ENCODE measurements around the gene NTSR1.
A peak's percentile ranks its signal among the peaks of the same experiment; 100 is the strongest.

NTSR1 gene

GRCh38 chr20:62773845-62774714, 65.4 kb downstream of the NTSR1 start:
- DNase-seq = peak; percentile 73

- DNase-seq = no peak
Observed at GRCh38 chr20:62774762-62775161, 66.1 kb downstream of the NTSR1 start.

GRCh38 chr20:62775206-62775605, 66.6 kb downstream of the NTSR1 start:
- no peak for DNase-seq

GRCh38 chr20:62776035-62776691, 67.5 kb downstream of the NTSR1 start:
- DNase-seq = no peak

GRCh38 chr20:62776692-62777527, 68.3 kb downstream of the NTSR1 start:
- peak; percentile 42 for DNase-seq

- DNase-seq = no peak
Observed at GRCh38 chr20:62777528-62777830, 68.8 kb downstream of the NTSR1 start.

- DNase-seq = no peak
Observed at GRCh38 chr20:62778058-62778457, 69.4 kb downstream of the NTSR1 start.

- DNase-seq = no peak
Observed at GRCh38 chr20:62778601-62779416, 70.2 kb downstream of the NTSR1 start.

- no peak for DNase-seq
Observed at GRCh38 chr20:62779417-62779685, 70.7 kb downstream of the NTSR1 start.

GRCh38 chr20:62780204-62780603, 71.6 kb downstream of the NTSR1 start:
- DNase-seq = peak; percentile 32

GRCh38 chr20:62780696-62781095, 72.1 kb downstream of the NTSR1 start:
- DNase-seq = no peak

GRCh38 chr20:62782149-62782892, 73.7 kb downstream of the NTSR1 start:
- DNase-seq = no peak

- DNase-seq = no peak
Observed at GRCh38 chr20:62782893-62783278, 74.2 kb downstream of the NTSR1 start.

GRCh38 chr20:62784497-62784896, 75.9 kb downstream of the NTSR1 start:
- DNase-seq = no peak

GRCh38 chr20:62785393-62785792, 76.8 kb downstream of the NTSR1 start:
- DNase-seq = no peak

GRCh38 chr20:62786157-62786556, 77.5 kb downstream of the NTSR1 start:
- DNase-seq = no peak

GRCh38 chr20:62787321-62787720, 78.7 kb downstream of the NTSR1 start:
- DNase-seq = no peak

GRCh38 chr20:62787866-62788265, 79.2 kb downstream of the NTSR1 start:
- DNase-seq = no peak

GRCh38 chr20:62788607-62789006, 80.0 kb downstream of the NTSR1 start:
- DNase-seq = no peak

GRCh38 chr20:62790075-62790474, 81.4 kb downstream of the NTSR1 start:
- DNase-seq = no peak

GRCh38 chr20:62791301-62792181, 82.9 kb downstream of the NTSR1 start:
- peak; percentile 91 for DNase-seq
